WTC11 (cell line): Measurements from ENCODE around the gene BMP6. TPM values are rescaled to one million over a fixed set of nuclear protein-coding genes. Genes with fewer than 3 reads are reported as not detected.

ENCODE experiments used
- ATAC-seq: fragments of 200-7000 bp; cut with Tn5 transposase; 2 replicates; pipeline ENCODE4 v1.10.0; 2021; ENCODE audit warnings: mild to moderate bottlenecking, moderate library complexity
- CTCF ChIA-PET: fragments of 300-600 bp; sonication (Branson Sonifier 250); formaldehyde crosslinking; loops from one replicate; lab custom pipeline; 2021; ENCODE audit warnings: antibody characterized with exemption; lab: Charles Lee
- POLR2A ChIA-PET: fragments of 350-600 bp; sonication (Branson Sonifier 250); formaldehyde crosslinking; loops from one replicate; lab custom pipeline; 2021; ENCODE audit warnings: antibody characterized with exemption; lab: Charles Lee
- DNase-seq: peaks from one replicate; pipeline ENCODE4 v3.0.0; 2021; ENCODE audit warnings: low spot score
- H3K27ac Mint-ChIP-seq: 2 replicates; pipeline ENCODE4 v1.8.0; 2021; ENCODE audit warnings: mixed read lengths
- H3K27me3 Mint-ChIP-seq: 2 replicates; pipeline ENCODE4 v1.8.0; 2021; ENCODE audit warnings: low read depth, mild to moderate bottlenecking, moderate library complexity, mixed read lengths
- H3K36me3 Mint-ChIP-seq: 2 replicates; pipeline ENCODE4 v1.8.0; 2021; ENCODE audit warnings: mixed read lengths
- H3K4me1 Mint-ChIP-seq: 2 replicates; pipeline ENCODE4 v1.8.0; 2022; ENCODE audit warnings: mixed read lengths
- H3K4me3 Mint-ChIP-seq: 2 replicates; pipeline ENCODE4 v1.8.0; 2021; ENCODE audit warnings: mild to moderate bottlenecking, moderate library complexity, mixed read lengths
- H3K9me3 Mint-ChIP-seq: 2 replicates; pipeline ENCODE4 v1.8.0; 2021; ENCODE audit warnings: mixed read lengths
- CREM ChIP-seq: sonication (generic); formaldehyde crosslinking; IDR thresholded peaks from 2 replicates; pipeline ENCODE4 v1.8.1; 2022; ENCODE audit warnings: mild to moderate bottlenecking, missing genetic modification reagents, moderate library complexity
- ELF4 ChIP-seq: sonication (generic); formaldehyde crosslinking; IDR thresholded peaks from 2 replicates; pipeline ENCODE4 v1.8.1; 2022; ENCODE audit warnings: low read depth, mild to moderate bottlenecking, moderate library complexity, missing genetic modification reagents
- EMX1 ChIP-seq: fragments of 250-450 bp; sonication (Bioruptor Pico); IDR thresholded peaks from 2 replicates; pipeline ENCODE4 v1.8.0; 2021; ENCODE audit warnings: mild to moderate bottlenecking
- GABPB1 ChIP-seq: sonication (generic); formaldehyde crosslinking; IDR thresholded peaks from 2 replicates; pipeline ENCODE4 v1.8.1; 2023; ENCODE audit warnings: mild to moderate bottlenecking, missing genetic modification reagents
- IRF2 ChIP-seq: sonication (generic); formaldehyde crosslinking; IDR thresholded peaks from 2 replicates; pipeline ENCODE4 v1.8.0; 2022; ENCODE audit warnings: low read depth, missing genetic modification reagents, borderline replicate concordance
- JAZF1 ChIP-seq: fragments of 250-450 bp; sonication (Bioruptor Pico); IDR thresholded peaks from 2 replicates; pipeline ENCODE4 v1.9.0; 2021; ENCODE audit warnings: moderate library complexity, mild to moderate bottlenecking, inconsistent platforms
- MAX ChIP-seq: sonication (generic); formaldehyde crosslinking; IDR thresholded peaks from 2 replicates; pipeline ENCODE4 v1.8.0; 2022; ENCODE audit warnings: mild to moderate bottlenecking, missing genetic modification reagents
- MYBL2 ChIP-seq: sonication (generic); formaldehyde crosslinking; IDR thresholded peaks from 2 replicates; pipeline ENCODE4 v1.8.1; 2023; ENCODE audit warnings: mild to moderate bottlenecking, moderate library complexity, missing genetic modification reagents
- NFYB ChIP-seq: sonication (generic); formaldehyde crosslinking; conservative IDR thresholded peaks from 2 replicates; pipeline ENCODE4 v1.8.0; 2022; ENCODE audit warnings: low read depth, missing genetic modification reagents
- OVOL2 ChIP-seq: fragments of 250-450 bp; sonication (Bioruptor Pico); IDR thresholded peaks from 2 replicates; pipeline ENCODE4 v1.9.0; 2021; ENCODE audit warnings: mild to moderate bottlenecking, borderline replicate concordance
- SMAD4 ChIP-seq: sonication (generic); formaldehyde crosslinking; IDR thresholded peaks from 2 replicates; pipeline ENCODE4 v1.8.0; 2022; ENCODE audit warnings: mild to moderate bottlenecking, missing genetic modification reagents
- TEAD1 ChIP-seq: sonication (generic); formaldehyde crosslinking; IDR thresholded peaks from 2 replicates; pipeline ENCODE4 v1.8.0; 2022; ENCODE audit warnings: mild to moderate bottlenecking, missing genetic modification reagents
- TP53 ChIP-seq: sonication (generic); formaldehyde crosslinking; IDR thresholded peaks from 2 replicates; pipeline ENCODE4 v1.8.1; 2023; ENCODE audit warnings: mild to moderate bottlenecking, missing genetic modification reagents
- ZNF232 ChIP-seq: sonication (generic); formaldehyde crosslinking; IDR thresholded peaks from 2 replicates; pipeline ENCODE4 v1.8.0; 2022; ENCODE audit warnings: mild to moderate bottlenecking, missing genetic modification reagents
- ZNF416 ChIP-seq: fragments of 250-450 bp; sonication (Bioruptor Pico); IDR thresholded peaks from 2 replicates; pipeline ENCODE4 v1.9.0; 2021; ENCODE audit warnings: mild to moderate bottlenecking, inconsistent platforms
- total RNA-seq: library from RNA; stranded (reverse); gene quantifications from 3 replicates; pipeline ENCODE4 v1.2.3, GENCODE V29; 2021
- TF ChIP-seq, protein P1 (sequence below): sonication (generic); formaldehyde crosslinking; IDR thresholded peaks from 2 replicates; pipeline ENCODE4 v1.8.1; 2023; ENCODE audit warnings: mild to moderate bottlenecking, missing genetic modification reagents
- TF ChIP-seq, protein P2 (sequence below): fragments of 250-450 bp; sonication (Bioruptor Pico); IDR thresholded peaks from 2 replicates; pipeline ENCODE4 v2.1.2; 2022; ENCODE audit warnings: mild to moderate bottlenecking, moderate library complexity
- TF ChIP-seq, protein P3 (sequence below): sonication (generic); formaldehyde crosslinking; IDR thresholded peaks from 2 replicates; pipeline ENCODE4 v1.8.1; 2023; ENCODE audit warnings: mild to moderate bottlenecking, missing genetic modification reagents, moderate library complexity
- TF ChIP-seq, protein P4 (sequence below): sonication (generic); formaldehyde crosslinking; IDR thresholded peaks from 2 replicates; pipeline ENCODE4 v1.8.0; 2023; ENCODE audit warnings: mild to moderate bottlenecking, missing genetic modification reagents

Gene BMP6
- total RNA-seq, 1 experiment from 2014 or later, result 1.0 TPM

DNA sequence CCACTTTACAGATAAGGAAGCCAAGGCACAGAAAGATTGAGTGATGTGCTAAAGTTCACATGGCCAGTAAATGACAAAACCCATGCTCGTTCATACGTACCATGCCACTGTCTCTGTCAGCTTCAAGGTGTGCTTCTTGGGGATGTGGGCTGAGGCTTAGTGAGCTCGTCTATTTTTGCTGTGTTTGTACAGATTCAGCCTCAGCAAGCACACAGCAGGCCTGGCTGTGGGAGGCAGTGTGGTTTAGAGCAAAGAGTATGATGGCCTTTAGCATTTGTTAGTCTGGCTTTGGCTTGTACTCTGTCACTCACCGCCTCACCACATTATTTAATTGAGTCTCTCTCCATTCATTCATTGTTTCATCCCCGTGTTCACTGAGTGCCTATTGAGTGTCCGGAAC lies 55.3 kb downstream of the BMP6 start:
- H3K4me1 Mint-ChIP-seq, result no peaks in the 10 kb centered on the region
- ATAC-seq, result no peak
- H3K27me3 Mint-ChIP-seq, result no peaks in the 10 kb centered on the region; the same call in 1 of the 2 replicates
- TF ChIP-seq TP53 (CRISPR knock-in tag), result no peak
- TF ChIP-seq JAZF1 (CRISPR knock-in tag), result no peak
- TF ChIP-seq, protein P1, sequence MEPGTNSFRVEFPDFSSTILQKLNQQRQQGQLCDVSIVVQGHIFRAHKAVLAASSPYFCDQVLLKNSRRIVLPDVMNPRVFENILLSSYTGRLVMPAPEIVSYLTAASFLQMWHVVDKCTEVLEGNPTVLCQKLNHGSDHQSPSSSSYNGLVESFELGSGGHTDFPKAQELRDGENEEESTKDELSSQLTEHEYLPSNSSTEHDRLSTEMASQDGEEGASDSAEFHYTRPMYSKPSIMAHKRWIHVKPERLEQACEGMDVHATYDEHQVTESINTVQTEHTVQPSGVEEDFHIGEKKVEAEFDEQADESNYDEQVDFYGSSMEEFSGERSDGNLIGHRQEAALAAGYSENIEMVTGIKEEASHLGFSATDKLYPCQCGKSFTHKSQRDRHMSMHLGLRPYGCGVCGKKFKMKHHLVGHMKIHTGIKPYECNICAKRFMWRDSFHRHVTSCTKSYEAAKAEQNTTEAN, result no peak
- TF ChIP-seq ZNF232 (CRISPR knock-in tag), result no peak
- TF ChIP-seq, protein P2, sequence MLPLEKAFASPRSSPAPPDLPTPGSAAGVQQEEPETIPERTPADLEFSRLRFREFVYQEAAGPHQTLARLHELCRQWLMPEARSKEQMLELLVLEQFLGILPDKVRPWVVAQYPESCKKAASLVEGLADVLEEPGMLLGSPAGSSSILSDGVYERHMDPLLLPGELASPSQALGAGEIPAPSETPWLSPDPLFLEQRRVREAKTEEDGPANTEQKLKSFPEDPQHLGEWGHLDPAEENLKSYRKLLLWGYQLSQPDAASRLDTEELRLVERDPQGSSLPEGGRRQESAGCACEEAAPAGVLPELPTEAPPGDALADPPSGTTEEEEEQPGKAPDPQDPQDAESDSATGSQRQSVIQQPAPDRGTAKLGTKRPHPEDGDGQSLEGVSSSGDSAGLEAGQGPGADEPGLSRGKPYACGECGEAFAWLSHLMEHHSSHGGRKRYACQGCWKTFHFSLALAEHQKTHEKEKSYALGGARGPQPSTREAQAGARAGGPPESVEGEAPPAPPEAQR (CRISPR knock-in tag), result no peak
- TF ChIP-seq ZNF416 (CRISPR knock-in tag), result no peak
- no peak for TF ChIP-seq IRF2 (CRISPR knock-in tag)
- H3K36me3 Mint-ChIP-seq, result no peaks in the 10 kb centered on the region
- CTCF ChIA-PET, result no interaction called here
- DNase-seq, result no peak
- H3K9me3 Mint-ChIP-seq, result no peaks in the 10 kb centered on the region
- no peak overlapping the region for H3K27ac Mint-ChIP-seq
- H3K4me3 Mint-ChIP-seq, result no peak overlapping the region
- POLR2A ChIA-PET, result no interaction called here

DNA sequence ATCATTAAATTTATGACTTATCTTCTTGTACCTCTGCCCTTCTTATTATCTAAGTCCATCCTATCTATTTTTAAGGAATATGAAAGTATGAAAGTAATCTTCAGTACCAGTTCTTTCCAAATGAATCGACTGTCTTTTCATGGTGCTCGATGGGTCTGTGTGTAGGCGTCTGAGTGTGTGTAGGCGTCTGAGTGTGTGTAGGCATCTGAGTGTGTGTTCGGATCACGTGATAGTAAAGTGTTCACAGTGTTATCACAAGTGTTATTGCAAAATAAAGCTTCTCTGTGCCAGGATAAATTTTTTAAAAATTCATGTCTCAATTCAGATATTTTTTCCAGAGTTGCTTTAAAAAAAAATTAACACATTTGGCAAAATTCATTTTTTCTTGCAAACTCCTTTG lies 58.3 kb downstream of the BMP6 start:
- POLR2A ChIA-PET, result no interaction called here
- CTCF ChIA-PET, result no interaction called here
- Mint-ChIP-seq H3K4me3 (no peak overlapping the region), H3K36me3 (no peaks in the 10 kb centered on the region), H3K4me1 (no peaks in the 10 kb centered on the region), H3K27ac (no peak overlapping the region), H3K9me3 (no peaks in the 10 kb centered on the region)
- no peak for DNase-seq
- TF ChIP-seq MAX (CRISPR knock-in tag) (no peak), ELF4 (no peak), TP53 (CRISPR knock-in tag) (no peak), TEAD1 (CRISPR knock-in tag) (no peak), EMX1 (CRISPR knock-in tag) (no peak), SMAD4 (CRISPR knock-in tag) (no peak), GABPB1 (CRISPR knock-in tag) (no peak), MYBL2 (CRISPR knock-in tag) (no peak), NFYB (CRISPR knock-in tag) (no peak), CREM (no peak), OVOL2 (CRISPR knock-in tag) (no peak)
- TF ChIP-seq, protein P3, sequence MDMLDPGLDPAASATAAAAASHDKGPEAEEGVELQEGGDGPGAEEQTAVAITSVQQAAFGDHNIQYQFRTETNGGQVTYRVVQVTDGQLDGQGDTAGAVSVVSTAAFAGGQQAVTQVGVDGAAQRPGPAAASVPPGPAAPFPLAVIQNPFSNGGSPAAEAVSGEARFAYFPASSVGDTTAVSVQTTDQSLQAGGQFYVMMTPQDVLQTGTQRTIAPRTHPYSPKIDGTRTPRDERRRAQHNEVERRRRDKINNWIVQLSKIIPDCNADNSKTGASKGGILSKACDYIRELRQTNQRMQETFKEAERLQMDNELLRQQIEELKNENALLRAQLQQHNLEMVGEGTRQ, result no peak
- TF ChIP-seq, protein P4, sequence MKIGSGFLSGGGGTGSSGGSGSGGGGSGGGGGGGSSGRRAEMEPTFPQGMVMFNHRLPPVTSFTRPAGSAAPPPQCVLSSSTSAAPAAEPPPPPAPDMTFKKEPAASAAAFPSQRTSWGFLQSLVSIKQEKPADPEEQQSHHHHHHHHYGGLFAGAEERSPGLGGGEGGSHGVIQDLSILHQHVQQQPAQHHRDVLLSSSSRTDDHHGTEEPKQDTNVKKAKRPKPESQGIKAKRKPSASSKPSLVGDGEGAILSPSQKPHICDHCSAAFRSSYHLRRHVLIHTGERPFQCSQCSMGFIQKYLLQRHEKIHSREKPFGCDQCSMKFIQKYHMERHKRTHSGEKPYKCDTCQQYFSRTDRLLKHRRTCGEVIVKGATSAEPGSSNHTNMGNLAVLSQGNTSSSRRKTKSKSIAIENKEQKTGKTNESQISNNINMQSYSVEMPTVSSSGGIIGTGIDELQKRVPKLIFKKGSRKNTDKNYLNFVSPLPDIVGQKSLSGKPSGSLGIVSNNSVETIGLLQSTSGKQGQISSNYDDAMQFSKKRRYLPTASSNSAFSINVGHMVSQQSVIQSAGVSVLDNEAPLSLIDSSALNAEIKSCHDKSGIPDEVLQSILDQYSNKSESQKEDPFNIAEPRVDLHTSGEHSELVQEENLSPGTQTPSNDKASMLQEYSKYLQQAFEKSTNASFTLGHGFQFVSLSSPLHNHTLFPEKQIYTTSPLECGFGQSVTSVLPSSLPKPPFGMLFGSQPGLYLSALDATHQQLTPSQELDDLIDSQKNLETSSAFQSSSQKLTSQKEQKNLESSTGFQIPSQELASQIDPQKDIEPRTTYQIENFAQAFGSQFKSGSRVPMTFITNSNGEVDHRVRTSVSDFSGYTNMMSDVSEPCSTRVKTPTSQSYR, result no peak
- TF ChIP-seq, all 79 proteins: peak for 0
- no peaks in the 10 kb centered on the region; the same call in 1 of the 2 replicates for H3K27me3 Mint-ChIP-seq
- ATAC-seq, result no peak
